ENCODE measurements around the gene PPP2R2B.

PPP2R2B gene

DNA sequence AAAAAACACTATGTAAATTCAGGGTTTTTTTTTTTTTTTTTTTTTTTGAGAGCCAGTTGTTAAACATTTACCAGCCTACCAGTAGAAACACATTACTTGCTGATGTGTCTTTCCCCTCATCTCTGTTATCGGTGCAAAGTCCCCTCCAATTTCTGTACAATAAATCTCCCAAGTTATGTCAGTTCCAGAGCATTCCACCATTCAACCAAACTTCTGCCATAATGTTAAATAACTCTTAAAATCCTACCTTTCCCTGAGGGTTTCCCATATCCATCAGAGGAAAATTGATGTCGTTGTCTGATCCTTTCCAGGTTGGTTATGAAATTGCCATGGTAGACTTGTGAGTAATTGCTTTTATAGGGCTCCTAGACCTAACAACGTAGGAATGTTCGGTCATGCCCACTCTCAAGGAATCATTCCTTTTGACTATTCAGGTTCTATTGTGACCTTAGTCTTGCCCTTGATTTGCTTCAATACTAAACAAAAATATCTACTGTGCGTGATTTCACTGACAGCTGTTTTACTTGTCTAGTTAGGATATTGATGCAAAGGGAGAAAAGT, 5.6 kb upstream of the PPP2R2B start:
- no peak for DNase-seq

- no peak for DNase-seq
Observed at GRCh38 chr5:146883511-146883910, 5.0 kb upstream of the PPP2R2B start.

- no peak for DNase-seq
Observed at GRCh38 chr5:146880966-146881365, 2.4 kb upstream of the PPP2R2B start.

DNA sequence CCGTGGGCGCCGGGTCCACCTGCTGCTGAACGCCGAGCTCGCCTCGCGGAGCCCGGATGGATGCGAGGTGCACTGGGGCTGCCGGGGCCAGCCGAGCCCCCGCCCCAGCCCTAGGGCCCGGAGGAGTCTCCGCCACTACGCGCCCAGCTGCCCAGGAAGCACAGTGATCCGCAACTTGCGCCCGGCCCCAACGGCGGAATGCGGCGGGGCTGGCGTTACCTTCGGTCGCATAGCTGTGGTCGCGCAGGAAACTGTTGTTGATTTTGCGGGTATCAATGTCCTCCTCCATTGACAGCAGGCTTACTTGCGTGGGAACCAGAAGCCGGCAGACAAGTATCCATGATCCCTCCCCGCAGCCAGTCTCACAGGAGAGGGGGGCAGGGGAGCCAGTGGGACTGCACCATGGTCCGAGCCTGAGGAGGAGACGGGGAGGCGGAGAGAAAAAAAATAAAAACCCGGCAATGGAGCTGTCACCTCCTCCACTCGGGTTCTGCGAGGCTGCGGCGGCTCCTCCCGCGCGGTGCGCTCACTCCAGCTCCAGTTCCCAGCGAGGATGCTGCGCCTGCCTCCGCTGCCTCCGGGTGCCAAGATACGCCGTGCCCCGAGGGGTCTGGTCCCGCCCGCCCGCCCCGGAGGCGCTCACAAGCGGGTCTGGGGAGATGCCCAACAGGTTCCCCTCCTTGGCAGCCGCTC, 628 bp downstream of the PPP2R2B start:
- DNase-seq = no peak

DNA sequence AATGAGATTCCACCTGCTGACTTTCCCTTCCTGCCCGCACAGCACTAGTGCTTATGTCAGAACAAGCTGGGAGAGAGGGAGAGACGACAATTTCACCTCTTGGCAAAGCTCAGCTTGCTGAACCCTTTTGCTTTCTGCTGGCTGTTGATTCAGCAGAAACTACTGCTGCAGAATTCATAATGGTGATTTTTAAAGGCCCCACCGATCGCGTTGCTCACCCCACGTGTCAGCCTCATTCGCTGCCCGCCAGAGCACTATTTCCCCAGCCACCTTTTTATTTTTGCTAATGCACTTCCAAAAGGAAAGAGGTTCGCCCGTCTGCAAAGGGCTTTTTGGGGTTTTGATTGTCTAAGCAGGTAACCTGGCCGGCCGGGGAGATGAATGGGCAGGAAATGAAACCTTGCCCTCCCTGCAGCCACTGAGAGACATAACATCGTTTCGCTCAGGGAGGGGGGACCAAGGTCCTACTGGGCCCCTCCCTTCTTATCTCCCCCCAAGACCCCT, 1.3 kb downstream of the PPP2R2B start:
- no peak for DNase-seq

DNA sequence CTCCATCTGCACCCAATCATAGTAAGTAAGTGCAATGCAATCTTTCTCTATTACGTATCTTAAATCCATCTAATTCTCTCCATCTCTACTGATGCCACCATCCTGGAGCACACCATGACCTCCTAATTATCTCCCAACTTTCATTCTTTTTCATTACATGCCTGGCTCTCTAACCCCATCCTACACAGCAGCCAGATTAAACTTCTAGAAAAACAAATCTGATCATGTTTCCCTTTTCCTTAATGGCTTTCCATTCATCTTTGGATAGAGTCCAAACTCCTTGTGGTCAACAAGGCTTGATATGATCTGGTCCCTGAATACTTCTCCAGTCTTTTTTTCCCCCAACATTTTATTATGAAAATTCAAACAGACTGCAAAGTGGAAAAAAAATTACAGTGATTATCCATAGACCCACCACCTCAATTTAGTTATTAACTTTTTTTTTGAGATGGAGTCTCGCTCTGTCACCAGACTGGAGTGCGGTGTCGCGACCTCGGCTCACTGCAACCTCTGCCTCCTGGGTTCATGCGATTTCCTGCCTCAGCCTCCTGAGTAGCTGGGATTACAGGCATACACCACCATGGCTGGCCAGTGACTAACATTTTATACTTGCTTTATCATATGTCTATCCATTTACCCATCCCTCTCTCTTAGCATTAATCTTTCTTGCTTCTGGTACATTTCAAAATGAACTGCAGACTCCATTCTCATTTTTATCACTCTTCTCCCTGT, 5.2 kb downstream of the PPP2R2B start:
- DNase-seq = no peak

- no peak for DNase-seq
Observed at GRCh38 chr5:146872188-146872587, 6.4 kb downstream of the PPP2R2B start.

- no peak for DNase-seq
Observed at GRCh38 chr5:146867996-146868708, 10.4 kb downstream of the PPP2R2B start.

DNA sequence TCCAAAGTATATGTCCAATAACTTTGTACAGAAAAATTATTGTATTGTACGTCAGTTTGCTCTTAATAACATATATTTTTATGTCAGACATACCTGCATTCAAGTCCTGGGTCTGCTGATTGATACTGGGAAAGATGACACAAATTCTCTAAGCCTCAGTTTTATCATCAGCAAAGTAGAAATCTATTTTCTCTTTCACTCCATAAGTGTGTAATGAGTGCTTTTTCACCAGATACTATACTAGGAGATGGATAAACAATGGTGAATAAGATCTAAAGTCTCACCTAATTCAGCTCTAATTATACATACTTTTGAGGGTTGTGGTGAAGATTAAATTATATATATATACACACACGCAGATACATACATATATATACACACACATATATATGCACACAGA, 12.3 kb downstream of the PPP2R2B start:
- DNase-seq = no peak

DNA sequence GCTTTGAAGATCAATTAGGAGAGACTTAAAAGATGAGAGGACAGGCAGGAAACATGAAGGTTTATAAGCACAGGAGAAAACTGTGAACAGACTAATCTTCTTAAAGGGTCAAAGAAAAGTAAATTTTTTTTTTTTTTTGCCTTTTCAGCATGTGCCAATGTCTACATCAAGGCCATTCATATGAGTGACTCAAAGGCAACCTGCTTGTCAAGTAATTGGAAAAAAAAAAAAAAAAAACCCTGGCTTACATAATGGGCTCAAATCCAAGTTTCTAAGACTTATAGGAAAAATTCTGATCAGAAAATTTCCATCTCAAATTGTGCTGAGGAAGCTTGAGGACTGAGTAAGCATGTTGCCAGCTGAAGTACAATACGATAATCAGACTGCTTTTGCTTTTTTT, 15.9 kb downstream of the PPP2R2B start:
- DNase-seq = no peak

- no peak for DNase-seq
Observed at GRCh38 chr5:146860213-146860893, 18.2 kb downstream of the PPP2R2B start.

DNA sequence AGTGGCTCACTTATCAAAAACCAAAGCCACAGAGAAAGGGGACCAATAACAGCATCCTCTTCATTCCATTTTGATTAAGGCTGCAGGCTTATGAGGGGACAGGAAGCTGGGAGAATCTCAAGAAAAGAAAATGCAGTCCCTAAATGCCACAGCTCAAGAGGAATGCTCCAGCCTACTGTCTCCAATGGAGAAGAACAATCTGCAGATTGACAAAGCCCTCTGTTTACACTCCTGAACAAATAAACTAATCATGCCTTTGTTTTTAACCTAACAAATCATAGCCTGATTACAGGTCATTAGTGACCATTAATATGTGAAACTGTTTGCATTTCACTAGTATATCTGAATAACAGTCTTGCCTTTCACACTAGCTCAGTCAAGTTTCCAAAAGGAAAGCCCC, 26.5 kb downstream of the PPP2R2B start:
- DNase-seq = no peak

- no peak for DNase-seq
Observed at GRCh38 chr5:146851133-146851532, 27.4 kb downstream of the PPP2R2B start.

DNA sequence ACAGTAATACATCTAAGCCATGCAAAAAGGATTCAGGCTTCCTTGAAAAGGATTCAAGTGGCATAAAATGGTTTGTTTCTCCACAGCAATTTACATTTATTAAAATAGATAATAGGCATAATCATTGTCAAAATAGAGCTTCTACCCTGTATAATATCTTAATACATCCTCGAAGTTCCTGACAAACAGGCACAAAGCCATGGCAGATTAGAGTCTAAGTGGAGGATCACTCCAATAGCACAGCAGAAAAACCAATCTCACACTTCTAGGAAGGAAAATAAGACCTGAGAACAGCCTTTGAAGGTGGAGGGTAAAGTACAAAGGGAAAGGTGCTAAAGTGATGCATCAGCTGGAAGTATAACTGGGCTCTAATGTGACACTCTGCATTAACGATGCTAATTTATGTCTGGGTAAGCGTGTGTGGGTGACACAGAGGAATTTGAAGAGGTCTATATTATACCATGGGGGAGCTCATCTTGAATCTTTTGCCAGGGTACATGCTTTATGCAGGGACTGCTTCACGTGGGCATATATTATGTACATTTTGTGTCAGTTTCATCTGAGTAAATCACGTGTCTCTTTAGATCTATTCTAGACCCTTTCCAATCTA, 28.8 kb downstream of the PPP2R2B start:
- DNase-seq = no peak

GRCh38 chr5:146848133-146848532, 30.4 kb downstream of the PPP2R2B start:
- no peak for DNase-seq

GRCh38 chr5:146840016-146840415, 38.5 kb downstream of the PPP2R2B start:
- no peak for DNase-seq

DNA sequence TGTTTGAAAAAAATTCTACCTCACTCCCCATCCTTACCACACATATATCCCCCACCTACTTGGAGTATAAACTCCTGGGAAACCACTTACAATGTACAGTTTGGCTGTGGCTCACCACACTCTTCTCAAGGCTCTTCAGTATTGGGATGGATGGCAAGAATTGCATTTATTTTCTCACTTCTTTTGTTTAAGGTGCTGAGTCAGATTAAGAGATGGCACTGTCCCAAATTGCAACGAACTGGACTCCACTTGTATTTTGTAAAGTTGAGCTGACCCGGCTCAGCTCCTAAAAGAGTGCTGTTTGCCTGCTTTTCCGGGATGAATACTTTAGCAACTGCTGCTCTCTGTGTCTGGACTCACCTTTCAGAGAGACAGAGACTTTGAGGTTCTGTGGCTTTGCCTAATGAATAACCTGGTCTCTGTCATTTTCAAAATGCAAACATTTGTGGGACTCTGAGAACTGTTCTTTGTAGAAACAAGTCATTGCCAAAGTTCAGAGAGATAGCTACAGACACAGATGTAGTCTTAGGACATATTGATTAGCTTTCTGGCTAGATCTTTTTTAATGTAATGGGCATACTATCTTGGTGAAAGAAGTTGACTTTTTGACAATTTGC, 42.2 kb downstream of the PPP2R2B start:
- DNase-seq = no peak

- DNase-seq = no peak
Observed at GRCh38 chr5:146832985-146833732, 45.4 kb downstream of the PPP2R2B start.

GRCh38 chr5:146828385-146828784, 50.2 kb downstream of the PPP2R2B start:
- DNase-seq = no peak

DNA sequence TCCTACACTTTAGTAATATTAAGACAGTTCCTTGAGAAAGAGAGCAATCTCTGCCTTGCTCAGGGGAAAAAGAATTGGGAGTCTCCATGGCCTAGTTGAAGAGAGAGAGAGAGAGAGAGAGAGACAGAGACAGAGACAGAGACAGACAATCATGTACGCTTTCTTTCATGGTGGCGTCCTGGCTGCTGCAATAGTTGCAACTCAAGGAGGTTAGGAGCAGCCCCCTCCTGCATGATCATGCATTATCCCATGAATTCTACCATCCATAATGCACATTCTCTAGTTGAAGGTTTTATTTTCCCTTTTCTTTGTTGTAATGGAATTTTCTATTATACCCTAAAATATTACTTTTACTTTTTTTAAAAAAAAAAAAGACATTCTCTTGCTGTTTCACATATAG, 50.7 kb downstream of the PPP2R2B start:
- DNase-seq = no peak

GRCh38 chr5:146825033-146825432, 53.5 kb downstream of the PPP2R2B start:
- no peak for DNase-seq
